GM12892 (cell line): ENCODE measurements around the gene FBXL7.

ENCODE experiments used
- POLR2A ChIP-seq: IDR thresholded peaks from 2 replicates; pipeline ENCODE4 v1.6.1; 2011; ENCODE audit warnings: low read depth, low read length, control low read depth
- POLR2AphosphoS5 ChIP-seq: IDR thresholded peaks from 2 replicates; pipeline ENCODE4 v1.6.1; 2011; ENCODE audit warnings: low read depth, low read length, control low read depth

GRCh38 chr5:15634591-15635288 is 134.8 kb downstream of the FBXL7 start:
- TF ChIP-seq POLR2A (no peak), POLR2AphosphoS5 (no peak)
